ENCODE data around the gene RRAD.
"Not testable (repeated sequence)": the region's sequence is repeated elsewhere in the genome, so short reads cannot be mapped to it uniquely, and the experiment has no call there.

Gene RRAD

GRCh38 chr16:66925322-66925840 lies at the start of gene RRAD:
Gene RRAD (minus strand): TSS chr16:66925535. CDS start chr16:66925179, 356 bp downstream.
- no peak for DNase-seq

DNA sequence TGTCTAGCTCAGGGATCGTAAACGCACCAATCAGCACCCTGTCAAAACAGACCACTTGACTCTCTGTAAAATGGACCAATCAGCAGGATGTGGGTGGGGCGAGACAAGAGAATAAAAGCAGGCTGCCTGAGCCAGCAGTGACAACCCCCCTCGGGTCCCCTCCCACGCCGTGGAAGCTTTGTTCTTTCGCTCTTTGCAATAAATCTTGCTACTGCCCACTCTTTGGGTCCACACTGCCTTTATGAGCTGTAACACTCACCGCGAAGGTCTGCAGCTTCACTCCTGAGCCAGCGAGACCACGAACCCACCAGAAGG lies 49.6 kb upstream of the RRAD start:
- DNase-seq, result not testable (repeated sequence)

- DNase-seq, result not testable (repeated sequence)
Measured at GRCh38 chr16:66974156-66974931, 49.0 kb upstream of the RRAD start.

GRCh38 chr16:66973716-66974115 lies 48.4 kb upstream of the RRAD start:
- no peak for DNase-seq

GRCh38 chr16:66972983-66973382 lies 47.6 kb upstream of the RRAD start:
- DNase-seq, result no peak

- DNase-seq, result no peak
Measured at GRCh38 chr16:66970775-66971720, 45.7 kb upstream of the RRAD start.

DNA sequence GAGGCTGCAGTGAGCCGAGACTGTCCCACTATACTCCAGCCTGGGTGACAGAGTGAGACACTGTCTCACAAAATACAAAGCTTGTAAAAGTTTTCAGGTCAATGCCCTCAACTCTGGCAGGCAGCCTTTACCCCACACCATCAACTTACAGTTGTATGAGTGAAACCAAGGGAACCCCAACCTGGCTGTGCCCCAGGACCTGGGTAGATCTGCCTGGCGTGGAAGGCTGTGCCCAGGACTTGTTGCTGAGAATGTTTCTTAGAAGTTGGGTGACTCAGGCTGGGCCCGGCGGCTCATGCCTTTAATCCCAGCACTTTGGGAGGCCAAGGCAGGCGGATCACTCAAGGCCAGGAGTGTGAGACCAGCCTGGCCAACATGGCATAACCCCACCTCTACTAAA lies 43.5 kb upstream of the RRAD start:
- no peak for DNase-seq

GRCh38 chr16:66964049-66964448 lies 38.7 kb upstream of the RRAD start:
- no peak for DNase-seq

GRCh38 chr16:66961914-66962313 lies 36.6 kb upstream of the RRAD start:
- DNase-seq, result peak; percentile 31 to 40

DNA sequence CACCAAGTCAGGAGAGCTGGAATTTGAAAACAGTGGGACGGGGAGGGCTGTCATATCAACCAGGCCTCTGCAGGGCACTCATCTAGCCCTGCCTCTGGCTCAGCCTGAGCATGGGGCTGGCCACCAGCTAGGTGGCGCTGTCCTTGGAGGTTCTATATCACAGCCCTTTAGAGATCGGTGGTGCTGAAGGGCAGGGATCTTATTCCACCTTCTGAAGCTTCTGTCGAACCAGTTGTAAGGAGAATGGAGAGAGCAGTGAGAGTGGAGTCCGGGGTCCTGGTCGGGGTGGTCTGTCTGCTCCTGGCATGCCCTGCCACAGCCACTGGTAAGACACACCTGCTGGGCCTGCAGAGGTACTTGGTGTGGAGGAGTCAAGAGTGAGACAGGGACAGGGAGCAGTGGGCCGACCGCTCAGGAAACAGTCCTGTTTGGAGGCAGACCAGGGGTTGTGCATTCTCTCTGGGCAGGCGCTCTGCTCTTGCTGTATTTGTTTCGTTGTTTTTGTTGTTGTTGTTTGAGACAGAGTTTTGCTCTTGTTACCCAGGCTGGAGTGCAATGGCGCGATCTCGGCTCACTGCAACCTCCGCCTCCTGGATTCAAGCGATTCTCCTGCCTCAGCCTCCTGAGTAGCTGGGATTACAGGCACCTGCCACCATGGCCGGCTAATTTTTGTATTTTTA lies 35.9 kb upstream of the RRAD start, which contains the start of gene CES3:
Gene CES3 (plus strand): TSS at position 202 of the 680 bp plus-strand sequence. CDS start 42 bp downstream, at position 244.
- DNase-seq, result peak; percentile 65 to 79

DNA sequence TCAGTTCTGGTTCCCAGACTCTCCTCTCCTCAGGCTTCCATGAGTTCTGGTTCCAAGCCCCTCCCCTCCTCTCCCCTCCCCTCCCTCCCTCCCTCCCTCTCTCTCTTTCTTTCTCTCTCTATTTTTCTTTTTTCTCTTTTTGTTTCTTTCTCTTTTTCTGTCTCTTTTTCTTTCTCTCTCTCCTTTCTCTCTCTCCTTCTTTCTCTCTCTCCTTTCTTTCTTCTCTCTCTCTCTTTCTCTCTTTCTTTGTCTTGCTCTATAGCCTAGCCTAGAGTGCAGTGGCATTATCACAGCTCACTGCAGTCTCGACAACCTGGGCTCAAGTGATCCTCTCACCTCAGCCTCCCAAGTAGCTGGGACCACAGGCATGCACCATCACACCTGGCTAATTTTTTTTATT lies 34.9 kb upstream of the RRAD start:
- no peak for DNase-seq

GRCh38 chr16:66959704-66960161 lies 34.4 kb upstream of the RRAD start:
- DNase-seq, result no peak

DNA sequence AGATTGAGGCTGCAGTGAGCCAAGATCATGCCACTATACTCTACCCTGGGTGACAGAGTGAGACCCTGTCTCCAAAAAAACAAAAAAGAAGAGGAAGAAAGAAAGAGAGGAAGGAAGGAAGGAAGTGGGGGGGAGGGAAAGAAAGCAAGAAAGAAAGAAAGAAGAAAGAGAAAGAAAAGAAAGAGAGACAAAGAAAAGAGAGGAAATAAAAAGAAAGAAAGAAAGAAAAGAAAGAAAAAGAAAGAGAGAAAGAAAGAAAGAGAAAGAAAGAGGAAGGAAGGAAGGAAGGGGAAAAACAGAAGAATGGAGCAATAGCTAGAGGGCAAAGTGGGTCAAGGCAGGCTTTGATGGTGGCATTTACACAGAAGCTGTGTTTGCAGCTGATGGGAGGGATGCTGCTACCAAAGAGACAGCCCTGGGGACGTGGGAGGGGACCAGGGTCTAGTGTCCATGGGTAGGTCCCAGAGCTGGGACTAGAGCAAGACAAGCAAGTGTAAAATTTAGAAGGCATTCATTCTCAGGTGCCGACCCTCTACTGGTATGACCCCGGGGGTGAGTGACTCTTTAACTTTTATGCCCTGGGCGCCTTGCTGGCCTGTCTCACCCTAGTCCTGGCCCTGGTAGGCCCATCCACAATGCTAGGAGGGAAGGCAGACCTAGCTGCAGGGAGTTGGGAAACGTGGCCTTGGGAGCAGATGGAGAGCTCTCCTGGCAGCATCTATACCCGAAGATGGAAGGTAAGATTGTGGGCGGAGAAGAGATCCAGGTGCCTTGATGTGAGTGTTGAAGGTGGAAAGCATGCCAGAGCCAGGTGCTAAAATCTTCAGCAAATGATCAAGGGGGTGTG lies 33.7 kb upstream of the RRAD start:
- no peak for DNase-seq

DNA sequence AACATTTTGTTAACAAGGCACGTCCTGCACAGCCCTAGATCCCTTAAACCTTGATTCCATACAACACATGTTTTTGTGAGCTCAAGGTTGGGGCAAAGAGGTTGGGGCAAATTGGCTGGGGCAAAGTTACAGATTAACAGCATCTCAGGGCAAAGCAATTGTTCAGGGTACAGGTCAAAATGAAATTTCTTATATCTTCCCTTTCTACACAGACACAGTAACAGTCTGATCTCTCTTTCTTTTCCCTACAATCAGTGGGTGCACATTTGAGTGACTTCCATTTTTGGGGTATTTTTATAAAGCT lies 30.8 kb upstream of the RRAD start:
- DNase-seq, result not testable (repeated sequence)

DNA sequence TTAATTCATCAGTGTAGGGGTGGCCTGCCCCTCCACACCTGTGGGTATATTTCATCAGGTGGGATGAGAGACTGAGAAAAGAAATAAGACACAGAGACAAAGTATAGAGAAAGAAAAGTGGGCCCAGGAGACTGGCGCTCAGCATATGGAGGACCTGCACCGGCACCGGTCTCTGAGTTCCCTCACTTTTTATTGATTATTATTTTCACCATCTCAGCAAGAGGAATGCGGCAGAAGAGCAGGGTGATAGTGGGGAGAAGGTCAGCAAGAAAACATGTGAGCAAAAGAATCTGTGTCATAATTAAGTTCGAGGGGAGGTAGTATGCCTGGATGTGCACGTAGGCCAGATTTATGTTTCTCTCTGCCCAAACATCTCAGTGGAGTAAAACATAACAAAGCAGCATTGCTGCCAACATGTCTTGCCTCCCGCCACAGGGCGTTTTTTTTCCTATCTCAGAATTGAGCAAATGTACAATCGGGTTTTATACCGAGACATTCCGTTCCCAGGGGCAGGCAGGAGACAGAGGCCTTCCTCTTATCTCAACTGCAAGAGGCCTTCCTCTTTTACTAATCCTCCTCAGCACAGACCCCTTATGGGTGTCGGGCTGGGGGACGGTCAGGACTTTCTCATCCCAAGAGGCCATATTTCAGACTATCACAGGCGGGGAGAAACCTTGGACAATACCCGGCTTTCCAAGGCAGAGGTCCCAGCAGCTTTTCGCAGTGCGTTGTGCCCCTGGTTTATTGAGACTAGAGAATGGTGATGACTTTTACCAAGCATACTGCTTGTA lies 30.2 kb upstream of the RRAD start:
- not testable (repeated sequence) for DNase-seq

GRCh38 chr16:66954097-66954659 lies 28.8 kb upstream of the RRAD start:
- peak; percentile 47 to 56 for DNase-seq

DNA sequence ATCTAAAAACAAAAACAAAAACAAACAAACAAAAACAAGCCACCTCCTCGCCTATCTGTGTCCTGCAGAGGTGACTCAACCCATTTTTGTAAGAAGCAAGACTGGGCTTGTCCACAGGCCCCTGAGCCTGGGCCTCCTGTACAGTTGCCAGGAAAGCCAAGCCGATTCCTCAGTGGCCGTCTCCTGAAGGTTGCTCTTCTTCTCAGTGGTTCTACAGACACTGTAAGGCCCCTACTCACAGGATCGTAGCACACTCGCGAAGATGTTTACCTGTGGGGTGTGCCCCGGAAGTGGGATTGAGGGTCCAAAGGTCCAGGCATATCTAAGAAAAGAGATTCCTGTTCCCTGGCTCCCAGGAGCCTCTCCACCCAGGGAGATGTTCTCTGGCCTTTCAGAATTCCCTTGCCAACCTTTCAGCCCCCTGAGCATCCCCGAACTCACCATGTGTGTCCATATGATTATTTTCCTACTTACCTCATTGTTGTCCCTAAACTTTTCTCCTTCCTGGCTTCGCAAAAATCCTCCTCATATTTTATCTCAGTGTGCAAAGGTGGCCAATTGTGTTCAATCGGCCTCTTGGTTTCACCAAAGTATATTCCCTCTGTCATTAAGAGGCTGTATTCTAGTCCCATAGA lies 28.2 kb upstream of the RRAD start:
- DNase-seq, result no peak

DNA sequence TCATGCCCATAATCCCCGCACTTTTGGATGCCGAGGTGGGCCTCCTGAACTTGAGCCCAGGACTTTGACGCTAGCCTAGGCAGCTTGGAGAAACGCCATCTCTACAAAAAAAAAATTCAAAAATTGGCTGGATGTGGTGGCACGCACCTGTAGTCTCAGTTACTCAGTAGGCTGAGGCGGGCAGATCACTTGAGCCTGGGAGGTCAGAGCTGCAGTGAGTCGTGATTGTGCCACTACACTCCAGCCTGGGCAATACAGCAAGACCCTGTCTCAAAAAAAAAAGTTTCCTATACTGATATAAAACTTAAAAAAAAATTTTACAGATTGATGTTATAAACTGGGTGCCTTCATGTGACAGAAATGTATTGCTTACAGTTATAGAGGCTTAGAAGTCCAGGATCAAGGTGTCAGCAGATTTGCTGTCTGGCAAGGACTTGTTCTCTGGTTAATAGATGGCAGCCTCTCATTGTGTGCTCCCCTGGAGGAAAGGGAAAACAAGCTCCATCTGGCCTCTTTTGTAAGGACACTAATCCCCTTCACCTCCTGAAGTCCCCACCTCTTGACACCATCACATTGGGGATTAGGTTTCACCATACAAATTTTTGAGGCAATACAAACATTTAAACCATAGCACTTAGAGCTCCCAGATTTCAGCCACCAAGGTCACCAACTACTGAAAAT lies 27.2 kb upstream of the RRAD start:
- no peak for DNase-seq

- DNase-seq, result no peak
Measured at GRCh38 chr16:66950971-66951790, 25.8 kb upstream of the RRAD start.

All from NCI-H2081 (cell line).